Measurements from ENCODE around the gene C11orf91. TPM values are rescaled to one million over a fixed set of nuclear protein-coding genes. Genes with fewer than 3 reads are reported as not detected.

Gene C11orf91
- total RNA-seq, 1 donor from 2014 or later = 0.26 TPM

- DNase-seq (ENCODE audit: low spot score) = no peak
These were observed 21.4 kb upstream of the C11orf91 start for GRCh38 chr11:33721984-33722383.

- no peak for DNase-seq (ENCODE audit: low spot score)
These were observed 20.8 kb upstream of the C11orf91 start for GRCh38 chr11:33721426-33721825.

DNA sequence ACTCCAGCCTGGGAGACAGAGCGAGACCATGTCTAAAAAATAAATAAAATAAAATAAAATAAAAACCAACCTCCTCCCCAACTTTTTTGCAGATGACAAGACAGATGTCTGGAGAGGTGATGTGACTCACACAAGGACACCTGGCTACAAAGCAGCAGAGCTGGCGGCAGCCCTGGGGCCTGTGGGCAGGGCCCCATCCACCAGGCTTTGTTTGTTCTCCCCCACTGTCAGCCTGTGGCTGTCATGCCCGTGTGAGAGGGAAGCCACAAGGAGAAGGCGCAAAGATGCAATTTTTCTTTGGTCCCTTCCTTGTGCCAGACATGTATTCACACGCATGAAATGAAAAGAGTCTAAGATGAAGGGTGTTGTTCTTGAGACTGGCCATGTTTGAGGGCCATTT, 19.0 kb upstream of the C11orf91 start:
- no peak for DNase-seq (ENCODE audit: low spot score)

- DNase-seq (ENCODE audit: low spot score) = no peak
These were observed 17.8 kb upstream of the C11orf91 start for GRCh38 chr11:33718440-33718839.

DNA sequence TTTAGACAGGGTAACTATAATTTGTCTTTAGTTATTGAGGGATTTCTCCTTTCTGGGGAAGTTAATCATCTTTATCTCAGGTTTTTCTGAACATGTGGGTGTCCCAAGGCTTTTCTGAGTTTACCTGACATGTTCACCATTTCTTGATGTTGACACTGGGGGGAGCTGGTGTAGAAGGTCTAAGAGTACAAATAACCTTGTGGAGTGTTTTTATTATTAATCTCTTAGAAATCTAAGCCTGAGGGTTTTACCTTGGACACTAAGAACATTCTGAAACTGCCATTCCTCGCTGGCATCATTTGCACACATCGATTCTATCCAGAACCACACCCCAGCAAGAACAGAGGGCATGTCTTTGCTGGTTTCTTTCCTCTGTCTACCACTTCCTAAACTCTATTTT, 15.6 kb upstream of the C11orf91 start:
- DNase-seq (ENCODE audit: low spot score) = no peak

- DNase-seq (ENCODE audit: low spot score) = no peak
These were observed 13.3 kb upstream of the C11orf91 start for GRCh38 chr11:33713856-33714398.

DNA sequence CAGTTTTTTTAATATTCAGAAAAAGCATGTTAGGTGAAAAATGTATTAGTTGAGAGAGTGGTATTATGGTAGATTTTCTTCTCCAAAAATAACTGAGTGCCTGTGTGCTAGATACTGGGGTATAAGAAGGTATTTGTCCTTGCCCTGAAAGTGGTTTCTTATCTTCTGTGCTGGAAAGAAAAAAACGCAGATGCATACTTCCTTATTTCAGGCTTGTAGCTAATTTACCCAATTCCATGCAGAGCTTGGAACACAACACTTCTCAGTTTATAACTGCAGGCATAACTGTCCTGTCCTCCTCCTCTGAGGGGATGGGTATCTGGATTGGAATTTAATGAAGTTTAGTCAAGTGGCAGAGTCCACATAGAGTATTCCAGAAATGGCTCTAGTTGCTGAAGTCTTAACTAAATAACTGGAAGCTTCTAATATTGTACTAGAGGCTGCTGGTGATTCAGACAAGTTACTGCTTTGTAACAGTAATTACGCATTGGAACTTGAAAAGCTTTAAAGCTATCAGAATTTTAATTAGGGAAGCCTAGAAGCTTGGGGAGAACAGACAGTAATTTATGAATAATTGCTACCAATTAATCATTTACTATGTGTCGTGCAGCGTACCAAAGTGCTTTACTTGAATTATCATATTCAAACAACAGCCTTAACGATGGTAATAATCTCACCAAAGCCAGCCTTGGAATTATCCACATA, 12.7 kb upstream of the C11orf91 start:
- no peak for DNase-seq (ENCODE audit: low spot score)

DNA sequence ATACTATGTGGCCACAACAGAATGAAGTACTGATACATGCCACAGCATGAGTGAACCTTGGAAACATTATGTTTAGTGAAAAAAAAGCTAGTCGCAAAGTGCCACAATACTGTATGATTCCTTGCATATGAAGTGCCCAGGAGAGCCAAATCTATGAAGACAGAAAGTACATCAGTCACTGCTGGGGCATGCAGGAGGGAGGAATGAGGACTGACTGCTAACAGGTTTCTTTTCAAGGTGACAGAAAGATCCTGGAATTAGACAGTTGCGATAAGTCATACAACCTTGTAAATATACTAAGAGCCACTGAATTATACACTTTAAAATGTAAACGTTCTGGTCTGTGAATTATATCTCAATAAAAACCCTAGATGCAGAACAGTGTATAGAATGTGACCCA, 11.8 kb upstream of the C11orf91 start:
- DNase-seq (ENCODE audit: low spot score) = no peak

DNA sequence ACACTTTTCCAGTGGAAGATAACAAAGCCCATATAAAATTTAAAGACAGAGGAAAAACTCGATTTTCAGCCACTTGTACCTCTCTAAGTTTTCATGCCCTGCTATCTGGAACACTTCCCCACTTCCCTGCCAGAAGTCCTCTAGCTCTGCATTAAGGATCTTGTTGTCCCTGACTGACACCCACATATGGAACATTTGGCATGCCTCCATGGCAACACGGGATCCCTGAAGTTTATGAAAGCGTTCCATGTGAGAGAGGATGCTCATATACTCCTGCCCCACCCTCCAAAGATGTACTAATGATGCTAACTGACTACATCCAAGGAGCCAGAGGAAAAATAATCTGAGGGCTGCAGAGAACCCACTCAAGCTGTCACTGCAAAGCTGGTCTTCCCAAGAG, 8.8 kb upstream of the C11orf91 start:
- no peak for DNase-seq (ENCODE audit: low spot score)

DNA sequence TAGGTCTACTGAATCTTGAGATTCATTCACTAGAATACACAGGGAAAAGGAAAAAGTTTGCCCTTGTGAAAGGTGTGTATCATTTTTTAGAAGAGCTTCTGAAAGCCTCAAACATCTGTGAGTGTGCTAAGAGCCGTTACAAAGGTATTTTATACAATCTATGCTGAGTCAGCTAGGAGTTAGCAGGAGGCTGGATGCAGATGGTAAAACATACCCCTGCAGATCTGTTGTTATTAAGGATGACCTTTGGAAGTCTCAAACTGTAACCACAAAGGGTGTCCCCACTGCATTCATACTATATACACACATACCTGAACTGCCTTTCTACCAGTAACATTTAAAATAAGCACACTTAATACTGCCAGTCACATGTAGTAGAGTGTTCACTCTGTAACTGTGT, 8.4 kb upstream of the C11orf91 start:
- no peak for DNase-seq (ENCODE audit: low spot score)

- DNase-seq (ENCODE audit: low spot score) = peak; percentile 67
These were observed 7.2 kb upstream of the C11orf91 start for GRCh38 chr11:33707831-33708230.

DNA sequence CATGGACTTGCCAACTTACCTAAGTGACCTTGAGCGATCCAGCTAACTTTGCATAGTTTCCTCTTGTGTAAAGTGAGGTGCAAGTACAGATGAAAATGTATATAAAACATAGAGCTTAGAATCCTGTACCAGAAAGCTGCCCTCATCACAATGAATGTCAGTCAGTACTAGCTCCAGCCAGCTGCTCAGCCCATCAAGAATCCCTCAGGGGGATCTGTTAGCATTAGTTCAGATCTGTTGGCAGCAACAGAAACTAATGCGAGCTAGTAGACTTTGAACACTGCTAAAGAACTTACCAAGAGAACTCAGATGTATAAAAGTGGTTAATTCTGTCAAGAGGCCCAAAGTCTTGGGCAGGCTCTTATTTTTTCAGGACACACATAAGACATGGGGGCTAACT, 6.3 kb upstream of the C11orf91 start:
- DNase-seq (ENCODE audit: low spot score) = no peak

- DNase-seq (ENCODE audit: low spot score) = no peak
These were observed 5.9 kb upstream of the C11orf91 start for GRCh38 chr11:33706546-33706945.

- DNase-seq (ENCODE audit: low spot score) = no peak
These were observed 3.8 kb upstream of the C11orf91 start for GRCh38 chr11:33704240-33705002.

DNA sequence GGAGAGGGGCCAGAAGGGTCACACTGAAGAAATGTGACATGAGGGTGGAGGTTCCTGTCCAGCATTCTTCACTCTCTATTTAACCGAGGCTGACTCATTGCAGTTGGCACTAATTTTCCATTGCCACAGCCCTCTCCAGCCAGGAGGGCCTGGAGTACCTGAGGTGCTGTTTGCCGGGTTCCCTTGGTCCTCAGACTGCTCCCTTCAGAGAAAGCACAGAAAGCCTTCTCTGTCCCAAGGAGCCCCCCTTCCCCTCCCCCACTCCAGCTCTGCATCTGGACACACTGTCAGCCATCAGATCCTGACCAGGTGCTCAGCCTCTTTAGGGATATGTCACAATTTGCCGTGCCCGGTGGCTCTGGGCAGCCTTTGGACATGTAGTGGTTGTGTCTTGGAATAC, 3.2 kb upstream of the C11orf91 start:
- DNase-seq (ENCODE audit: low spot score) = peak; percentile 79

- no peak for DNase-seq (ENCODE audit: low spot score)
These were observed 2.6 kb upstream of the C11orf91 start for GRCh38 chr11:33703234-33703633.

DNA sequence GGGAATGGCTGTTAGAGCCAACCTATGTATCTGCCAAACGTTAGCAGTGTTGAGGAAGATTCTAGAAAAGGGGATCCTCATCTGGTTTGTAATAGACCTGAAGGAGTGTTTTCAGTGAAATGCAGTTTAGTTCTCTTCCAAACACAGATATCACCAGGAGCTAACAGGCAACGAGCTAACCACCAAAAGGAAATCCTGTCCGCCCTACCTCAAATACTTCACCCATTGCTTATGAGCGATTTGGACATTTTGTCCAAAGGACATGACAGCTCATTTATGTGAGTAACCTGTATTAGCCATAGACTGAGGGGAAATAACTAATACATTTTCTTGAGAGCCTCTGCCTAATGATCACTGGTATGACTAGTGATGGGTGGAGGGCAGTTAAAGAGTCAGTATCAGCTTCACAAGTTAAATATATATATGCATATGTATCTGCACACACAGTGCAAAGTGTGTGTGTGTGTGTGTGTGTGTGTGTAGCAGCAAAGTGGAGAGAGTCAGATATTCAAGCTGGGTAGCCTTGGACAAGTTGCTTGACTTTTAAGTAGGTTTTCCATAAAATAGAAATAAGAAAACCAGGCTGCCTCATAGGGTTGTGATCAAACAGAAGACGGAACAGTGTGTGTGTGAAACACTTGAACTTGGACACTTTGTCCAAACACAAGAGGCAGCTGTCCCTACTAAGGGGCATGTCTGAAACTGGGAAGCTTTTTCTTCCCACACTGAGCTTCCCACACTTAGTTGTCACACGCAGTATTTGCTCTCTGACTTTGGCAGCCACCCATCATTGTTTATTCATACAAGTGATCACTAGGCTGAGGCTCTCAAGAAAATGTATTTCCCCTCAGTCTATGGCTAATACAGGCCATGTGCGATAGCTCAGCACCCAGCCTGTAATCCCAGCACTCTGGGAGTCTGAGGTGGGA, 940 bp upstream of the C11orf91 start:
- DNase-seq (ENCODE audit: low spot score) = peak; percentile 73

GRCh38 chr11:33700063-33700501, 544 bp downstream of the C11orf91 start:
- DNase-seq (ENCODE audit: low spot score) = no peak

DNA sequence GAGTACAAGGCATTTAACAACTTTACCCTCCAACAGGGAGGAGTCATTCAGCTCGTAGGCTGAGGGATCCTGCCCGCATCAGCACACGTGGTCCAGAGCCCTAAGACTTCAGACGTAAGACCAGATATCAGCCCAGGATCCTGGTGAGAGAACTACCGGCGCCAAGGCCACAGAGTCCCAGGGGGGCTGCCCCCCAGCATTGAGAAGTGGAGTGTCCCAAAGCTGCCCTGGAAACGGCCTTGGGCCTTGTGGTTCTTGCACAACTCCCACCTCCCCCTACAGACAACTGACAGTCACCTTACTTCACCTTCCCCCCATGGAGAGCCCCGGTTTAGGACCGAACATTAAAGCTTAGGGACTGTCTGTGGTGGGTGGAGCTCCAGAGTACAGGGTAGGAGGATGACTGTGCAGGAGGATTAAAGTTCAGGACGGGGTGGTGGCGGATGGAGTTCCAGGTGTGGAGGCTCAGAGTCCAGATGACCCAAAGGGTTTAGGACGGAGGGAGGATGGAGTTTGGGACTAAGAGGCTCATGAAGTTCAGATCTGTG, 1.0 kb downstream of the C11orf91 start:
- peak; percentile 46 for DNase-seq (ENCODE audit: low spot score)

GRCh38 chr11:33698921-33699320, 1.7 kb downstream of the C11orf91 start:
- no peak for DNase-seq (ENCODE audit: low spot score)

- no peak for DNase-seq (ENCODE audit: low spot score)
These were observed 2.6 kb downstream of the C11orf91 start for GRCh38 chr11:33697997-33698396.

Measured in mucosa of gallbladder (tissue), 1 donor.